ENCODE measurements around the gene KIFC1.

Gene KIFC1

GRCh38 chr6:33445119-33445603, 53.5 kb downstream of the KIFC1 start:
- no peak for FAIRE-seq

DNA sequence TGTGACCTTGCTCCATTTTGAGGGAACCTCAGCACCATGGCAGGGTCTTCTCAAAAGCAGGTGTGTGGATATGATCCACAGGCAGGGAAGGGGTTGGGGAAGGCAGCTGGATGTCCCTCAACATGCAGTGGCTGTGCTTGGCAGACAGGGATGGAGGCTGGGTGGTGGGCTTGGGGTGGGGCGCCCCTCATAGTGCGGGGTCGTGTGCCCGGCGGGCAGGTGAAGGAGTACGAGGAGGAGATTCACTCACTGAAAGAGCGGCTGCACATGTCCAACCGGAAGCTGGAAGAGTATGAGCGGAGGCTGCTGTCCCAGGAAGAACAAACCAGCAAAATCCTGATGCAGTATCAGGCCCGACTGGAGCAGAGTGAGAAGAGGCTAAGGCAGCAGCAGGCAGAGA, 54.7 kb downstream of the KIFC1 start:
- no peak for FAIRE-seq

- FAIRE-seq: no peak
Measured at GRCh38 chr6:33450434-33450833, 58.8 kb downstream of the KIFC1 start.

DNA sequence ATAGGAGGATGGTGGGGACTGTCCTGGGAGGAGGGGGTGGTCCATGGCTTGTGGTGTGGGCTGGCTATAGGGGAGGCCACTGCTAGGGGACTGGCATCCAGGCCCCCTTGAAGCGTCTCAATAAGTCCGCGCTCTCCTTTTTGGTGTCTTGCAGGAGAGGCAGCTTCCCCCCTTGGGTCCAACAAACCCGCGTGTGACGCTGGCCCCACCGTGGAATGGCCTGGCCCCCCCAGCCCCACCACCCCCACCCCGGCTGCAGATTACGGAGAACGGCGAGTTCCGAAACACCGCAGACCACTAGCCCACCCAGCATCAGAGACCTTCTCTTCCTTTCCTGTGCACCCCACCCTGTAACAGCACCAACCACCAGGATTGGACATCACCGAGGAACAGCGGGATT, 60.0 kb downstream of the KIFC1 start:
- FAIRE-seq: no peak

GRCh38 chr6:33452496-33452895, 60.9 kb downstream of the KIFC1 start:
- FAIRE-seq: no peak

GRCh38 chr6:33453393-33454008, 61.9 kb downstream of the KIFC1 start:
- no peak for FAIRE-seq

DNA sequence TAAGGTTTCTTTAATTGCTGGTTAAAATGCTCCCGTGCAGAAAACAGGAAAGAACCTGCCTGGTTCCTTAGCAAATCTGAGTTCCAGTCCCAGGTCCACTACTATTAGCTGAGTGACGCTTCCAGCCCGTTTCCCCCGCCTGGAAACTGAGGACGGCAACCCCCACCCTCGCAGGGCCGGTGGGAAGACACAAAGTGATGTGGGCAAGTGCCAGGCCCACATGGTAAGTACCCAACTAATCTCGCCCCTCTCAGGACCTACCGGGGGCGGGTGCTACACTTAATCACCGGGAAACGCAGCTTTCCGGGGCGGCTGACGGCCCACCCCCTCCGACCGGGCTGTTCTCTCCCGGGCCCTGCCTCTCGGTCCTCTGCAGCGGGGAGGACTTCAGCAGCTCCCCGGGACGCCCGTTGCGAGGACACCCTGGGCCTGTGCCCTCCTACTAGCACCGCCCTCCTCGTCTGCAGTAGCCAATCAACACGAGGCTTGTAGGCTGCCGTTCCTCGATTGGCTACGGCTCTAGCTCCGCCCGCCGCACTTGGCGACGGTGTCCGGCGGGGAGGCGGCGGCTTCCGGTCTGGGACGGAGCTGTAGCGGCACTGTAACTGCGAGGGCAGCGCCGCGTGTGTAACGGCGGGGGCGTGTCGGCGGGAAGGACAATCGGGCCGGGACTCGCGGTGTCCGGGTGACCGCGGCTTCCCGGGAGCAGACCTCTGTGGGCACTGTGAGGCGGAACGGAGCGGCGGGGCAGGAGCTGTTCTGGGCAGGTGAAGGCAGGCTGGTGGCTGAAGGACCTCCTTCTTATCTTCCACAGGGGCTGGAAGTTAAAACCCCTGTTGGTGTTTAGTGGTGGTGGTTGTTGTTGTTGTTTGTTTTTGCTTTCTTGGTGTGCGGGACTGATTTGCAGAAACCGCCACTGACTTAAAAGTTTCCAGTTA, 62.7 kb downstream of the KIFC1 start, which contains the start of gene ZBTB9:
Gene ZBTB9 (plus strand): TSS at position 568 of the 938 bp plus-strand sequence. CDS start 525 bp downstream, outside the sequence.
- no peak for FAIRE-seq

GRCh38 chr6:33455051-33455450, 63.4 kb downstream of the KIFC1 start:
- no peak for FAIRE-seq

- no peak for FAIRE-seq
Measured at GRCh38 chr6:33456156-33456555, 64.5 kb downstream of the KIFC1 start.

GRCh38 chr6:33458676-33459075, 67.1 kb downstream of the KIFC1 start:
- FAIRE-seq: no peak

GRCh38 chr6:33459226-33459625, 67.6 kb downstream of the KIFC1 start:
- FAIRE-seq: no peak

Measured in TTC549 (cell line).